GM12875 (cell line): ENCODE data around the gene LRRK1.

Experiments used
- H3K4me3 ChIP-seq: one replicate; pipeline ENCODE4 v1.5.1; 2011; ENCODE audit warnings: low read depth, low read length, control low read depth
- CTCF ChIP-seq: IDR thresholded peaks from 2 replicates; pipeline ENCODE4 v1.5.1; 2011; ENCODE audit warnings: low read depth, mild to moderate bottlenecking, control low read depth, inconsistent platforms, low read length, moderate library complexity, borderline replicate concordance; ENCODE audit not compliant: insufficient read depth

The LRRK1 gene

DNA sequence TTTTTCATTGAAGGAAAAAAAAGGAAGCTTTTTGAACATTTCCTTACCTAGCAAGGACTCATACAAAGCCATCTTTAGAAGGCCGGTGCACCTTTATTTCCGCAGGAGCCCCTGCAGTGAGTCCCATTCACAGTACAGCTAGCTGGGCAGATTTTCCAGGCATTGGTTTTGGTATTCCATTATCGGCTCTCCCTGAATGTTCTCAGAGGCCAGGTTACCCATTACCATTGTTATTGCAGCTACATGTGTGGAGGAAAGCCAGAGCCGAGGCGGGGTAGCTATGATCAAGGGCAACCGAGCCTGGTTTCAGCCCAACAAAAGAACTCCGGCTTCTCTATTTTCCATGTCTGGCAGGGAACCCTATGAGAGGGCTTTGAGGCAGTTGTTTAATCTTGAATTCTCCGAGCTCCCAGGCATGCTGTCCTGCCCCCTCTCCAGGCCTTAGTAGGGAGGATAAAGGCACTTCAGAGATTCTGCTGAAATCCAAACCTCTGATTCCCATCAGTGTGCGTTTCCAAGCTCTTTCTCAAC lies 100.3 kb downstream of the LRRK1 start:
- H3K4me3 ChIP-seq, result no peak overlapping the region
- TF ChIP-seq CTCF, result no peak

DNA sequence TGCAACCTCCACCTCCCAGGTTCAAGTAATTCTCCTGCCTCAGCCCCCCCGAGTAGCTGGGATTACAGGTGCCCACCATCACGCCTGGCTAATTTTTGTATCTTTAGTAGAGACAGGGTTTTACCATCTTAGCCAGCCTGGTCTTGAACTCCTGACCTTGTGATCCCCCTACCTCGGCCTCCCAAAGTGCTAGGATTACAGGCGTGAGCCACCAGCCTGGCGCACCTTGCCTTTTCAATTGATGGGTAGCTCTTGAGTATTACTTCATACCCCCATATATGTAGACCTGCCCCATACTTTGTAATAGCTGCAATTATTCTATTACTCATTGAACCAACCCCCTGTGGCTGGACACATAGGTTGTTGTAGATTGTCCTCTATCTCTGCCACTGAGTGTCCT lies 101.3 kb downstream of the LRRK1 start:
- no peak for TF ChIP-seq CTCF
- no peak overlapping the region for H3K4me3 ChIP-seq

DNA sequence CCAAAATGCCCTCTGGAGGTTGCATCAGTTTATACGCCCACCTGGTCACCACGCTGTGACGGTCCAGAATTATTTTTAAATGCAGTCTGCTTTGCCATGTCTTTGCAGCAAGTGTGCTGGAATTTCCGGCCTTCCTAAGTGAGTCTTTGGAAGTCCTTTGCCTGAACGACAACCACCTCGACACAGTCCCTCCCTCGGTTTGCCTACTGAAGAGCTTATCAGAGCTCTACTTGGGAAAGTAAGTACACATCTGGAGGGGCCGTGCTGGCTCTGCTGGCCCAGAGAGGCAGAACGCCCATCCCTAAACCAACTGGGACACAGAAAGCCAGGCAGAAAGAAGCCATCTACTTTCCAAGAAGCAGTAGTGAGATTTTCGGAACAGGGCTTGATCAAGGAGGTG lies 101.8 kb downstream of the LRRK1 start:
- no peak overlapping the region for H3K4me3 ChIP-seq
- no peak for TF ChIP-seq CTCF

GRCh38 chr15:101022306-101022705 lies 103.1 kb downstream of the LRRK1 start:
- TF ChIP-seq CTCF, result no peak
- H3K4me3 ChIP-seq, result no peak overlapping the region

GRCh38 chr15:101022876-101023275 lies 103.7 kb downstream of the LRRK1 start:
- no peak overlapping the region for H3K4me3 ChIP-seq
- no peak for TF ChIP-seq CTCF

DNA sequence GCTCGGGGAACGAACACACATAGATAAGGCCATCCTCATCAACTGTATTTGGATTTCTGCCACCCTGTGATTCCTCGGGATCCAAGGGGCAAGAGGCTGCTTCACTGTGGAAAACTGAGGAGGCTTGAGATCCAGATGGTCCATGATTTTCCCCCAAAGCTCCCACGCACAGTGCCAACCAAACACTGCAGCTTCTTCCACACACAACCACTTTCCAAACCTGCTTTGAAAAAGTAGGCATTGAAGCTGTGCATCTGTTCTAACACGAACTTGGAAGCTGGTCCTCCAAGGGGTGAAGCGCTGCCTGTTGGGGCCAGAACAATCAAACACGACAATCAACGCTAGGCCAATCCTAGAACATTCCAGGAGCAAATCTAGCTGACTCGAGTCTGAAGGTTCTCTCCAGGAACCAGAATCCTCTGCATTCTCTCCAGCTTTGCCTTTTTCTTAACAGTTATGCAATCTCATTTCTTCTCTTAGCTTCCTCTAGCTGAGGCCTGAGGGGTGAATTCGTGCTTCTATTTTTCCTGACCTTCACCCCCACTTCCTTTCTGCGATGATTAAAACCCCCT lies 104.4 kb downstream of the LRRK1 start:
- TF ChIP-seq CTCF, result no peak
- H3K4me3 ChIP-seq, result no peak overlapping the region

GRCh38 chr15:101024073-101024695 lies 105.0 kb downstream of the LRRK1 start:
- no peak for TF ChIP-seq CTCF
- H3K4me3 ChIP-seq, result no peak overlapping the region
